GM19099 (cell line): ENCODE data around the gene CUBN.

Source experiments
- POLR2A ChIP-seq: IDR thresholded peaks from 3 replicates; pipeline ENCODE4 v1.6.1; 2011; ENCODE audit warnings: low read depth; ENCODE audit not compliant: insufficient read length; ENCODE audit errors: extremely low read depth

Gene CUBN

DNA sequence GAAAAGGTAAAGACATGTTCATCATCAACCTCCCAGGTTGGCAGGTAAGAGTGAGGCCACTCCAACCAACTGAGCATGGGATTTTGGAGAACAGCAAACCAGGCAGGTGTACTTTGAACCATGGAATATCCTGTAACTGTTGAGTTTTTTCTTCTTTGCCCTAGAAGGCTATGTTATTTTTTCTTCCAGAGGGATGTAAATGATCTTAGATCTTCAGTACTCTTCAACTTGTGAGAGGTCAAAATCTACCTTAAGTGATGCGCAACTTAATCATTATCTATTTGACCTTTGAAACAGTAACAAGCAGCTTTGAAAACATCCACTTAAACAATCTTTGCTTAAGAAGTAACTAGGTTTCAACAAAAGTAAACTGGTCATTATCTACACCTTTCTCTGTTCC is at the start of gene CUBN:
TSS of gene CUBN (minus strand) at position 71 of the 400 bp plus-strand sequence. CDS start at position 25, 46 bp downstream.
- TF ChIP-seq POLR2A, result no peak

DNA sequence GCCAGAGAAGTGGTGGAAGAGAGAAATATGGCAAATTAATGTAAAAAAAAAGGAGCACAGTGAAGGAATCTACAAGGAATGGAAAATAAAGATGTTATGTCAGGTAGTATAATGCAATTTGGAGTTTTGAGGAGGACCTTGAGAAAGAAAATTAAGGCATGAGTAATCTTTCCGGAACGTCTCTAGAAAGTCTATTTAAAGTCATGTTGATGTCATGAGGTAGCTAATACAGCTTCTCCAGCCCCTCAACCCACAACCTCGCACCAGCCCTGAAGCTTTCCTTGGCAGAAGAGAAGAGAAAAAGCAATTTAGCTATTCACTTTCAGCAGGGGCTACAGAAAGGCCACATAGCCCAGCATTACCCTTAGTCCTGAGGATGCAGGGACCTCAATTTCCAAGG is 49.4 kb upstream of the CUBN start:
- TF ChIP-seq POLR2A, result no peak

DNA sequence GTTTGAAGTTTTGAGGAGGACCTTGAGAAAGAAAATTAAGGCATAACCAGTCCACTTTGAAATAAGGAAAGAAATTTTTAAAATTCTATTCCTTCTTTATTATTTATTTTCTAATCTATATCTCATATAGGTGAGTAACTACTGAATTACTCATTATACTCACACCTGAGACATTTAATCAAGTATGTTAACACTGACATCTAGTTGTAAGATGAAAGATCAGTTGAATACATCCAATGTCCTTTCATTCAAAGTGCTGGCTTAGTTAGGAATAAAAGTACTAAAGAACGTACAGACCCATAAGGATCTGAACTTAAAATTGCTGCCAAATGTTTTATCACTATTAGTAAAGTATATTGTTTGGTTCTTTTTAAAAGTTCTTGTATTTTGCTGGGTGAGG is 48.4 kb upstream of the CUBN start:
- TF ChIP-seq POLR2A, result no peak

DNA sequence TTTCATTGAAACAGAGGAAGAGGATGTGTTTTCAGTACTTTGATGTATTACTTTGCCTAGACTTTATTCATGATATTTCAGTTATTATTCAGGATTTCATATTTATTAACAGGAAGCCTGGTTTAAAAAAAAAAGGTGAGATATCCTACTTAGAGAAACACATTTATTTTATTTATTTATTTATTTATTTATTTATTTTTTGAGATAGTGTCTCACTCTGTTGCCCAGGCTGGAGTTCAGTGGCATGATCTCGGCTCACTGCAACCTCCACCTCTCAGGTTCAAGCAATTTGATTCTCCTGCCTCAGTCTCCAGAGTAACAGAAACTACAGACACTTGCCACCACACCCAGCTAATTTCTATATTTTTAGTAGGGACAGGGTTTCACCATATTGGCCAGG is 47.4 kb upstream of the CUBN start:
- no peak for TF ChIP-seq POLR2A

DNA sequence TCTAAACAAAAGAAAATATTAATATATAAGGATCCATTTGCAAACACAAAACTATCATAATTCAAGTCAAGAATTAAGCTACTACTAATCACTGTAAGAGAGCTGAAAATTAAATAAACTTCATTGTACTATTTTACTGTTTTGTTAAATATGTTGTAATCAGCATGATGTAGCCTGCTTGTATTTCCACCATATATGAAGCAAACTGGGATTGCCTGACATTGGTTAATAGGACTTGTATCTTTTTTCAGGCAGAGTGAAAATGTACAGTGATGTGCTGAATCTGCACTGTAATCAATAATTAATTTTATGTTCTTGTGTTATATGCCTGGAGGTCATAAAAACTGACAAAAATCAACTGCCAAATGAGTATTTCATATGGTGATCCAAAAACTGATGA is 46.5 kb upstream of the CUBN start:
- TF ChIP-seq POLR2A, result no peak

DNA sequence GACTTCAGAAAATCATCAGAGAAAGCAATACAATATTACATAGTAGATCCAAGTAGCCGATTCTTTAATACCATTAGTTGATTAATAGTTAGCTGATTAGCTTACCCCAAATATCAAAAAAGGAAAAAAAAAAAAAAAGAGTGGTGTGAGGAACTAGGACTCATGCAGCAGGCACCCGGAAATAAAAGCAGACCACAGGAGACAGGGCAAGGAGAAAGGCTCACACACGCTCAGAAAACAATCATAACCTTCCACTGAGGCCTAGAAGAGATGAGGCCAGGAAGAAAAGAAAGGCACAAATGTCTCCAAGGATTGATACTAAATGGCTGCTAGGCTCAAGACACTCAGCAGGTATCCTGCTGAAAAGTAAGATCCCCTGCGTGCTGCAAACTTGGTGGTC is 45.9 kb upstream of the CUBN start:
- TF ChIP-seq POLR2A, result no peak

DNA sequence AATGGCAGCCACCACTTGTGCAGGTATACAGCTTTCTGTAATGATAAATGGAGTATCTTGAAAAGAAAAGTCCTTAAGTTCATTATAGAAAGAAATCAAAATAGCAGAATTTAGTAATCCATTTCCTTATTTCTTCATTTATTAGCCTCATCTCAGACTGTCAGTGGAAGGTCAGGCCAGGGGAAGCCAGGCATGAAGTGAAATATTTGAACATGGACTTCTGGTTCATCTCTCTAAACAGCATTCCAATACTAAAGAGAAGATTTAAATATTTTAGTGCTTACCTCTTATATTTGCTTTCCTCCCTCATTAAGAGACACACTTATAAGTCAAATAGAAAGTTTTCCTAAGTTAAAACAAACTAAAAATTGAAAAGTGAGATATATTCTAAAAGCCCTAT is 45.0 kb upstream of the CUBN start:
- TF ChIP-seq POLR2A, result no peak

DNA sequence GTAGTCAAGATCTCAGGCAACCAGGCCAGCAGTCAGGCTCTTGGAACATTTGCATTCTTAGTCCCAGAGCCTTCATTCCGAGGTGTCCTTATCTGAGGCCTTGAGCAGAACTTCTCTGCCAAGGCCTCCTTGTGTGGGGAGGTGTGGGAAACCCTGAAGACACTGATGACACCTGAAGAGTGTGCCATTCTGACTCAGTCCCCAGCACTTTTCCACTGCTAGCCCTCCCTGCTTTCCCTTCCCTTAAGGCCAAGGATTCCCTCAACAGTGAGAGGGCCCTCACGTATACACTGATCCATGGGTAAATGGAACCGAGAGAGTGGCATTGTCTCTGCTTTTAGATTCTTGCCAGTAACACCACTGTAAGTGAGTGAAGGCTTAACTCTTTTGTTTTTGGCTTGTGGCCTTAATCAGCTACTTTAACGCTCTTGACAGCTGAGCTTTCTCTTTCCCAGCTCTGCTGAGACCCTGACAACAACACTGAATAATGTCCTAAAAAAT is 41.6 kb upstream of the CUBN start:
- TF ChIP-seq POLR2A, result no peak

DNA sequence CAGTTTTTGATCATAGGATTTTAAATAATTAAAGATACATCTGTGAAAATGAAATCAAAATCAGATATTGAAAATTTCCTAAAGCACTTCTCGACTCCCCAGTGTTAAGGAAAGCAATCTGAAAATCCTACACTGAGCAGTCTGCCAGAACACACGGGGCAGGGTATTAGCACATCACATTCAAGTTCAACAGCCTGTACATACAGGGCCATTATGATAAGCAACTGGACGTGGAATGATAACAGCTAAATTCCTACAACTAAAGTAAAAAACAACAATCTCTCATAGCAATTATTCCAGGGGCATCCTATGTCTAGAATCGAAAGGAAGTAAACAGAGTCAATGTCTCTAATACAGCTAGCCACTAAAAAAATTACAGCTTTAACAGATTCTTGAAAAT is 40.2 kb upstream of the CUBN start:
- TF ChIP-seq POLR2A, result no peak

DNA sequence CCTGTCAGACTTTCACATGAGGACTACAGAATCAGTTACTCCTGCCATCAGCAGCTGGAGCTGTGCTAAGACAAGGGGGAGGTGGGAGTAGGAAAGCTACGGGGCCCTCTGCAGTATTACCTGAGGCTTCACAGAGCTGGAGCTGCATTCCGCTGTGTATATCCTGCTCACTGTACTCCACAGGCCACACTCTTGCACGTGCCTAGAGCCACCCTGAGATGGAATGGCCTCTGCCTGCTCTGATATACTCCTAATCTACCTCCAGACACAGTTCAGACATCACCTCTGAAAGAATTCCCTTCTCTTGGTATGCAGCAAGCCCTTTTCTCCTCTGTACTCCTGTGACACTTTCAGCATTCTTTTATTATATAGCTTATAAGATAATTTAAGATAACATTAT is 37.1 kb upstream of the CUBN start:
- no peak for TF ChIP-seq POLR2A

DNA sequence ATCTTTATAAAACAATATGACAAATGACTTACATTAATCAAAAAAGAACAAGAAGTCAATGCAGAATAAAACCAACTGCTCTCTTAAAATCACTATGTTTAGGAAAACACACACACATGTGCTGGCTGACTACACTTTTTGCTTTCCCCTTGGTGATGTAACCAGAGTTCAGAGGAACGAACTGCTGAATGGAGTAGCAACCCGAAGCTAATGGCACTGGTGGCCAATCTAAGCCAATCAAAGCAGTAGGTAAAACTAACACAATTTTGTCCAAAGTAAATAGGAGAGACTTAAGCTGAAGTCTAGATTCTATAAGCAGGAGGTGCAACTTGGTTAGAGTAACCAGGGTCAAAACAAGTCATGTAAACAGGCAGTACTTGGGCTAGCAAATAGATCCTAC is 33.2 kb upstream of the CUBN start:
- TF ChIP-seq POLR2A, result no peak

DNA sequence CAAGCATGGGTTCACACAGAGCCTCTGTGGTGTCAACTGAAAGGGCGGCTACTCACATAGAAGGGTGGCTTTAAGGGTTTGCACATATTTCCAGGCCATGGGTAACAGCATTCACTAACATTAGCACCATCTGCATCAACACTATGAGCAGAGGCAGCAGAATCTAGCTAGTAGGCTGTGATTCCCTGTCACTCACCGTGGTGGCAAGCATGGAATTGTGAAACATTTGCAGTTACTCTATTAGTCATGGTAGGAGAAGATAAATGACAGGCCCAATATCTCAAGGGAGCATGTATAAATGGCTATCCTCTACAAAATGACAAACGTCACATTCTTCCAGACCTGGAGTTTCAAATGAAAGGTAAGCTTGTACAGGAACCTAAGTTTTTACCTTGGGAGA is 32.2 kb upstream of the CUBN start:
- TF ChIP-seq POLR2A, result no peak

DNA sequence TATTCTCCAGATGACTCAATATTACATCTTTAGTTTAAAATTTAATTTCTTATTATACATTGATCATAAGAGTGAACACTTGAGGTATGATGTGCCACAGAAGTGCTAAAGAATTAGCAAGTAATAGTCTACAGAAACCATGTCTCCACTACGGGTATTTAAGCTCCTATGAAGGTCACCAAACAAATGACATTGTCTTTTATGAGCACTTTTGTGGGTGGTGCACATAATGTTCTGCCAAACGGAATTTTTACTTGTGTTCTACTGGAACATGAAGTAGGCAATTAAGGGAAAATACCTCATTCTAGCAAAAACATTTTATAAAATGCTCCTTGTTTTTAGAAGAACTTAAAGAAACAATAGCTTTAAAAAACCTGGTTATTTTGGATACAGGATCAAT is 27.4 kb upstream of the CUBN start:
- TF ChIP-seq POLR2A, result no peak

DNA sequence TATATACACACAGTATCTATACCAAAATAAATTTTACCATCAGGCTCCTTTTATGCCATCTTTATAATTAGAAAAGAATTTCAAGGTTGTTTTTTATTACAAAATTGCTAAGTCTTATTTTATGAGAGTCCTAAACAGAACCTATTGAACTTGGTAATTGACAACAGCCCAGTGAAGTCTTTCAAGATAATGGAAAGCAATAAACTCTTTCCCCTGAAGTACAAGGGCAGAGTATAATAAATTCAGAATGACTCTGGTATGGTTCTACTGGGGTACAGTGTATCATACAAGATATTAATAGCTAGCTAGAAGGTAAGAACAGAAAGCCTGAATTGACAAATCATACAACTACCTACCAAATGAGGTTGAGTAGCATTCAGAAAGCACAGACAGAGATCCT is 26.2 kb upstream of the CUBN start:
- no peak for TF ChIP-seq POLR2A

DNA sequence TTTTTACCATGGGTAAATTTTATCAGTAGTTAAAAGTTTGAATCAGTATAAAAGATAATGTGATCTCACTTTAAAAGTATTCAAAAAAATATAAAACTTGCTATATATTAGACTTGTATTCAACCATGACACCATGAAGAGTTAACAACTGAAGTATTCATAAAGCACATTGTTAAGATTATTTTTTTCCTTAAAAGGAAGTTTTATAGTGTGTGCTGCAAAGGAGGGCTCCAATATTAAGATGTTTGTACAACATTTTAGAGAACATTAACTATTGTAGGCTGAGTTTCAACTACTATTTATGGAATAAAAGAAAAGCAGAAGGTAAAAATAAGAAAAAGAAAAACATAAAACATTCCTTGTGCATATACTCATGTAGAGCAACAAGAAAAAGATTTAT is 24.5 kb upstream of the CUBN start:
- no peak for TF ChIP-seq POLR2A

DNA sequence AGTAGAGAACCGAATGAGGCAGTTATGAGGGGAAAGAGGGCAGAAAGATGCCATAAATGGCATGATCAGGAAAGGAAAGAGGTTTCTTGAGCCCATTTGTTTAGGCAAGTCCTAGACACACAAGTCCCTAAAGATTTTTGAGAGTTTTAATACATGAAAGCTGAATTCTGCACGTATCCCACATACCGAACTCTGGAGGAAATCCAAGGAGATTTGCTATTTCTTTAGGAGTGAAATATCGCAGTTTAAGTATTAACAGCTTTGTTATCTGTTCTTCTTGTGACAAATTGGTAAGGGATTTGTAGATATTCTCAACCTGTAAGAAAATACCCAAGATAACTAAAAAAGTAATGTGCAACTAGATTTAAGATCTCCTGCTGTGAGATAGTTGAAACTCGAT is 23.7 kb upstream of the CUBN start:
- no peak for TF ChIP-seq POLR2A

DNA sequence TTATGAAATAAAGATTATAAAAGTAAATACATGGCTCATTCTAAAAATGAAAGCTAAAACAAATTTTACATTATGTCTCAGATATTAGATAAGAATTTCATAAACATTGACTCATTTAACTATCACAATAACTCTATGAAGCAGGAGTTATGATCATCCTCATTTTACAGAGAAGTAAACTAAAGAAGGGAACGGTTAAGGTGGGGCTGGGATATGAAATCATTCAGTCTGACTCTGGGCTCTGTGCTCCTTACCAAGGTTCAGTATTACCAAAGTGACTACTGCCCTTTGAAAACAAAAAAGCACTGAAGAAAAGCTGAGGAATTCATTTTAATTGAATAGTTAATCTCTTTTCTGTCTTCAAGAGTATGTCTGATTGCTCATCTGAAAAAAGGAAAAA is 22.1 kb upstream of the CUBN start:
- TF ChIP-seq POLR2A, result no peak
